Activated naive CD4-positive, alpha-beta T cell treated with anti-CD3 and anti-CD28 coated beads for 36 hours (primary cell): Measurements from ENCODE around the gene TENM4. TPM values are rescaled to one million over a fixed set of nuclear protein-coding genes. Genes with fewer than 3 reads are reported as not detected.

ENCODE experiments used
- CTCF ChIA-PET: fragments of 350-600 bp; sonication (Branson Sonifier 250); formaldehyde crosslinking; loops from one replicate; lab custom pipeline; 2021; ENCODE audit warnings: antibody characterized with exemption; lab: Charles Lee
- DNase-seq: peaks from one replicate; pipeline ENCODE4 v3.0.0-alpha.2; 2020
- H3K27ac Mint-ChIP-seq: one replicate; pipeline ENCODE4 v1.8.0; 2021; ENCODE audit warnings: mild to moderate bottlenecking, mixed read lengths
- H3K27me3 Mint-ChIP-seq: one replicate; pipeline ENCODE4 v1.8.0; 2021; ENCODE audit warnings: low read depth, mixed read lengths
- H3K36me3 Mint-ChIP-seq: one replicate; pipeline ENCODE4 v1.8.0; 2021; ENCODE audit warnings: low read depth, mixed read lengths
- H3K4me1 Mint-ChIP-seq: one replicate; pipeline ENCODE4 v1.8.0; 2021; ENCODE audit warnings: low read depth, mixed read lengths
- H3K4me3 Mint-ChIP-seq: one replicate; pipeline ENCODE4 v1.8.0; 2021; ENCODE audit warnings: mild to moderate bottlenecking, moderate library complexity, mixed read lengths
- H3K9me3 Mint-ChIP-seq: one replicate; pipeline ENCODE4 v1.8.0; 2021; ENCODE audit warnings: mixed read lengths
- intact Hi-C: fragments of 100-400 bp; cut with micrococcal nuclease; formaldehyde crosslinking; loops from one replicate; pipeline ENCODE4 v1.15.1; 2023
- total RNA-seq, 2 experiments: library from RNA; stranded (reverse); gene quantifications; one replicate each; pipeline ENCODE4 v1.2.3, GENCODE V29; 2021

The TENM4 gene
- total RNA-seq, 2 experiments from 2014 or later: not detected

DNA sequence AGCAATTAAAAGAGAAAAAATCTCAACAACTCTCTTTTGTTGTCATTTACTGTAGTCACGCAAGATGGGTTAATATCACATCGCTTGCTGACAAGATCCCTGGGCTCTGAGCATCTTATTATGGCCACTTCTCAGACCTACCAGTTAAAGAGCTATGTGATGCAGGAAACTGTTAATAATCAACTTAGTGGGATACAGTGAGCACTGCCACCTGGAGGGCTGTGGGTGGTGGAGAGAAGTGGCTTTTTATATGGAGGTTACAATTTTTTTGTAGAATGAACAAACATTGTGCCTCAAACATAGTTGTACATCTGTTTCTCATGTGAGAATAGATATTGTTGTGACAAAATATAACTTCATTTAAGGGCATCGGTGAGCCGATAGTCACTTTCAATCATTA is 181.0 kb downstream of the TENM4 start:
- DNase-seq: no peak
- Mint-ChIP-seq H3K27ac (no peak overlapping the region), H3K36me3 (no peaks in the 10 kb centered on the region), H3K9me3 (no peaks in the 10 kb centered on the region), H3K4me1 (no peaks in the 10 kb centered on the region), H3K27me3 (no peaks in the 10 kb centered on the region), H3K4me3 (no peak overlapping the region)
- intact Hi-C loops: no loop called here
- CTCF ChIA-PET: no interaction called here

DNA sequence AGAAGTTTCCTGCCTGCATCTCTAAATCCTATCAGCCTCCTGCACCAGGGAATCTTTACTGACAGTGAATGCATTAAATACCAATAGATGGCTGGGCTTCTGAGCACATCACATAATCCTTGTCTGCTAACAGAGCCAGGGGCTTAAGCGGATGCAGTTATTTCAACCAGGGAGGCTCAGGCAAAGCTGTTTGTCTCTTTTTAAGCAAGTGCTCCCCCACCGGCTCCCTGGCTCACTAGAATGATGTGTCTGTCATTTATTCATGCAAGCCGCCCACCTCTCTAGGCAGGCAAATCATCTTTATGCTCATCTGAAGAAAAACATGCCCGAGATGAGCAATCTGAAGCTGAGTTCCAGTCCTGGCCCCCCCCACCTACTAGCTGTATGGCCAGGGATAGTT is 182.3 kb downstream of the TENM4 start:
- no peak overlapping the region for H3K4me3 Mint-ChIP-seq
- H3K36me3 Mint-ChIP-seq: no peaks in the 10 kb centered on the region
- intact Hi-C loops: no loop called here
- peaks cover 2% of the 10 kb centered on the region for H3K27me3 Mint-ChIP-seq
- CTCF ChIA-PET: no interaction called here
- H3K27ac Mint-ChIP-seq: no peak overlapping the region
- DNase-seq: no peak
- H3K9me3 Mint-ChIP-seq: no peaks in the 10 kb centered on the region
- H3K4me1 Mint-ChIP-seq: no peaks in the 10 kb centered on the region

DNA sequence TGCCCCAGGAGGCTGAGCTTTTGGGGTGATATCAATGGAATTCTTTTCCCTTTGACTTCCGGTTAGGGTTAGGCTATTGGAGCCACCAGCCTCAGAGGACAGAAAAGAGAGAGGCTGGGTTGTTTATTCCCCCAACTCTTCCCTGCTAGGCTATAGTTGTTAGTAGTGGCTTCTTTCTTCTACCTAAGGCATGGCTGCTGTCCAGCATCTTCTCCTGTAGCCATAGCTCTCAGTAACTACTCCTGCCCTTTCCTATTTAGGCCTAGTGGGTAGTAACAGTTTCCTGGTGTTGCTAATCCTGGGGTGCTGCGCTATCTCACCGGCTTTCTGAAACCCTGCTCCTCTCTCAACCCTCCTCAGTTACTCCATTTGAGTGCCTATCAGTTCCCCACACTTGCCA is 184.9 kb downstream of the TENM4 start:
- Mint-ChIP-seq H3K36me3 (no peaks in the 10 kb centered on the region), H3K27me3 (peaks cover 2% of the 10 kb centered on the region), H3K4me3 (no peak overlapping the region), H3K4me1 (no peaks in the 10 kb centered on the region), H3K27ac (no peak overlapping the region), H3K9me3 (peaks cover 3% of the 10 kb centered on the region)
- CTCF ChIA-PET: no interaction called here
- DNase-seq: no peak
- intact Hi-C loops: no loop called here

DNA sequence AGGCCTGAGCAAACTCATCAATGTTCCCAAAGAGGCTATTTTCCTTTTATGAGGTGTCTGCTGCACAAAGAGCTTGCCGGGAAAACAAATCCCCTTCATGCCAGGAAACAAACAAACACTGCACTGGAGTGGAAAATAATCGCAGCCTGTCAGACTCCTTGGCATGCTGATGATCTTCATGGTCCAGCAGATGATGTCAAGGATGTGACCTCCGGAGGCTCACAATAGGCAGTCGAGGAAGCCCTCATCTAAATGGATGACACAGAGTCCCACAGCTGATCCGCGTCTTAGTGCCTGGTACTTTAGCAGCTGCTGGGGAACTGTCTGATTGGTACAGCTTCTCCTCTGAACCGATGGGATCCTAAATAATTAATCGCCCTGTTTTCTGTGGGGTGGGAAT is 187.6 kb downstream of the TENM4 start:
- intact Hi-C loops: no loop called here
- DNase-seq: no peak
- Mint-ChIP-seq H3K9me3 (peaks cover 3% of the 10 kb centered on the region), H3K27ac (no peak overlapping the region), H3K27me3 (peaks cover 2% of the 10 kb centered on the region), H3K4me3 (no peak overlapping the region), H3K36me3 (no peaks in the 10 kb centered on the region), H3K4me1 (no peaks in the 10 kb centered on the region)
- CTCF ChIA-PET: no interaction called here

DNA sequence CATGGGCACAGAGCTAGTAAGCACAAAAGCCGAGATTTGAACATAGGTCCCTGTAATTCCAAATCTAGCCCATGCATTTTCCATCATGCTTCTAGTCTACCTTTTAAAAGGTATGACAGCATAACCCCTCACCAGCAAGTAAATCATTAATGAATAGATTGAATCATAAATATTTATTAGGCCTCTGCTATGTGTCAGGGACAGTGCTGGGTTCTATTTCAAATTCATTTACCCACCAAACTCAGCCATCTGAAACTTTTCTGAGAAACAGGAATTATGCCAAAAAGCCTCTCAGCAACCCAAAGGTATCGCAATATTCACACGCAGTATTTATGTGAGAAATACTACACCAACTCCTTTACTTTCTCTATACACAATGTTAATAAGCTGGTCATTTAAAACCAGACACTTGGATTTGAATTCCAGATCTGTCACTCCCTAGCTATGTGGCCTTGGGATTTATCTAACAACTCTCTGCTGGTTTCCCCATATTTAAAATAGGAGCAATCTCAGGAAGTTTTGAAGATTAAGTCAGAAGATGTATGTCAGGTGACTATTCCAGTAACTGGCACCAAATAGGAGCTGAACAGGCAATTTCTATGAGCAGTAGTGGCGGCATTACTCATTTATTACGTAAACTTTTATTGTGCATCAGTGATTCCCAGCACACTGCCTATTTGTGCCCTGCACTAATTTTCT is 191.4 kb downstream of the TENM4 start:
- intact Hi-C loops: no loop called here
- Mint-ChIP-seq H3K4me1 (no peaks in the 10 kb centered on the region), H3K27me3 (no peaks in the 10 kb centered on the region), H3K9me3 (peaks cover 3% of the 10 kb centered on the region), H3K27ac (no peak overlapping the region), H3K36me3 (no peaks in the 10 kb centered on the region), H3K4me3 (no peak overlapping the region)
- no peak for DNase-seq
- CTCF ChIA-PET: no interaction called here

DNA sequence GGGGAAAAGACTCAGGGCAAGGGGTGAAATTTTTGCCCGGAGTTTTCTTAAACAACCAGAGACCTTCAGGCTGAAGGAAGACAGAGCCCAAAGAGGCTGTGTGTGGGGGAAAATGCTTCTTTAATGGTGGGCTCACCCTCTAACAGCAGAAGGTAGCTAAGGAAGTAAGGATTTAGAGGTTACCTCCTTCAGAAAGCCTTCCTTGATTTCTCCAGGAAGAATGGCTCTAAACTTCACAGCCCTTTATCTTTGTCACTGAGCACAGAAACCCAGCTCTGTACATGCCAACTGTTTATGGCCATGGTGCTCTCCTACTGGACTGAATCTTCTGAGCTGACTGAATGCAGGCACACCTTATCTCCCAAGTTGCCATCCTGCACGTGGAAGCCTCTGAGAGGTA is 196.0 kb downstream of the TENM4 start:
- no peaks in the 10 kb centered on the region for H3K36me3 Mint-ChIP-seq
- no peak overlapping the region for H3K27ac Mint-ChIP-seq
- no peak overlapping the region for H3K4me3 Mint-ChIP-seq
- no peaks in the 10 kb centered on the region for H3K4me1 Mint-ChIP-seq
- peaks cover 3% of the 10 kb centered on the region for H3K27me3 Mint-ChIP-seq
- no peaks in the 10 kb centered on the region for H3K9me3 Mint-ChIP-seq
- CTCF ChIA-PET: interaction anchor here (0.7 kb wide), 1 partner anchor 344 kb away, joined by 3 read pairs; no protein-coding TSS in a partner anchor
- DNase-seq: no peak
- intact Hi-C loops: no loop called here

DNA sequence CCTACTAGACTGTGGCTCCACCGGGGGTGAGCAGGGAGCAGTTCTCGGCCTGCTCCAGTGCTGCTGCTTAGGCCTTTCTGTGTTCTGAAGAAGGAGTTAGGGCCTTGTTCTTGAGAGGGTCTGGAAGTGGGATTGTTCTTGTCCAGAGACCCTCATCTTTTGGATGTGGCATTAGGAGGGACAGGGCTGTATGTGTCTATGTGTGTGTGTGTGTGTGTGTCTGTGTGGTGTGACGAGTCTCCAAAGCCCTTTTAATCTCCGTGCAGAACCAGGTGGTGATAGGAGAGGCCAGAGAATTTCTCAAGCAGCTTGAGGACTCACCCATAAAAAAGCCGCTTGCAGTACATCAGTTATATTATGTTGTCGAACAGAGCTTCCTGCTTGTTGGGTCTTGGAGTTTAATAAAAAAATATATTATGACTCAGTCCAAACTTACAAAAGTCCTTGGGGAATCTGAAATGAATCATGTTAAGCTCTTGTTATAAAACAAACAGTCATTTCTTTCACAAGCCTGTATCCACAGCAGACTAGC is 196.5 kb downstream of the TENM4 start:
- no peaks in the 10 kb centered on the region for H3K9me3 Mint-ChIP-seq
- H3K4me3 Mint-ChIP-seq: no peak overlapping the region
- CTCF ChIA-PET: interaction anchor here (0.7 kb wide), 1 partner anchor 343 kb away, joined by 3 read pairs; no protein-coding TSS in a partner anchor
- intact Hi-C loops: no loop called here
- no peak overlapping the region for H3K27ac Mint-ChIP-seq
- no peaks in the 10 kb centered on the region for H3K4me1 Mint-ChIP-seq
- no peak for DNase-seq
- peaks cover 3% of the 10 kb centered on the region for H3K27me3 Mint-ChIP-seq
- H3K36me3 Mint-ChIP-seq: no peaks in the 10 kb centered on the region

DNA sequence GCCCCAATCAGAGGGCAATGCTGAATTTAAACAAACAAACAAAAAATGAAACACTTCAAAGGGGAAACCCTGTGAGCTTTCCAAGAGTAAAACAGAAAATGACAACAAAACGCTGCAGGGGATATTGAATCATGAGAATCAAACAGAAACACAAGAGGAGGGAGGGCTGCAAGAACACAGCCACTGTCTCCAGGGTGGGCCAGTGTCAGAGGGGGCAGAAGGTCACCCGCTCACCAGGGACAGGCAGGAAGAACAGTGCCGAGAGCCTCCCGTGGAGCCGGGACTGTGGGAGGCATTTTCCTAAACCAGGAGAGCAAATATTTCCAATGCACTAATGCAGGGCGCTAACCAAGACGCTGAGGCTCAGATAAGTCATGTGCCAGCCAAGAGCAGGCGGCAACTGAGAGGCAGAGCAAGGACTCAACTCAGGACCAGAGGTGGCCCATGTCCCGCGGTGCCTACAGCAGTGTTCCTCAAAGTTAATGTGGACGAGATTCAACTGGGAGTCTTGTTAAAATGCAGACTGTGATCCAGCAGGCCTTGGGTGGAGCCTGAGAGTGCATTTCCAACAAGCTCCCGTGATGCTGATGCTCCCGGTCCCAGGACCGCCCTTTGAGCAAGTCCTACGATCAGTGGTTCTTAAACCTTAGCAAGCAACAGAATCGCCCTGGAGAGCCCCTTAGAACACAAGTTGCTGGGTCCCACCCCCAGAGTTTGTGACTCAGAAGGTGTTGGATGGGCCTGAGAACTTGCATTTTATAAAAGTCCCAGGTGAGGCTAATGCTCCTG is 197.2 kb downstream of the TENM4 start:
- Mint-ChIP-seq H3K27ac (no peak overlapping the region), H3K36me3 (no peaks in the 10 kb centered on the region), H3K4me3 (no peak overlapping the region), H3K27me3 (peaks cover 3% of the 10 kb centered on the region), H3K9me3 (no peaks in the 10 kb centered on the region), H3K4me1 (no peaks in the 10 kb centered on the region)
- no peak for DNase-seq
- CTCF ChIA-PET: no interaction called here
- intact Hi-C loops: no loop called here

DNA sequence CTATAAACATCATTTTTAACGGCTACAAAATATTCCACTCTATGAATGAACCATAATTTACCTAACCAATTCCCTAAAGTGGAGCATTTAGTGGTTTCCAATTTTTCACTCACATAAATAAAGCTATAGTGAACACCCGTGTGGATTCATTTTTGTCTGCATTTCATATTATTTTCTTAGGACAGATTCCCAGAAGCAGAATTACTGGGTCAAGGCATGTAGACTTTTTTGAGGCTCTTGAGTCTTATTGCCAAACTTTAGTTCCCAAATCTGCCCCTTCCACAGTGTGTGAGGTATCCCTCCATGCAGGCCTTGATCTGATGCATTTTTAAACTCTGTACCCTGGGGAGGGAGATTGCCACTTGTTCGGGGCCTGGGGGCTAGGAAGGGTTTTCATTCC is 198.2 kb downstream of the TENM4 start:
- CTCF ChIA-PET: no interaction called here
- no peaks in the 10 kb centered on the region for H3K9me3 Mint-ChIP-seq
- H3K27ac Mint-ChIP-seq: no peak overlapping the region
- no peak for DNase-seq
- peaks cover 3% of the 10 kb centered on the region for H3K27me3 Mint-ChIP-seq
- no peaks in the 10 kb centered on the region for H3K4me1 Mint-ChIP-seq
- no peaks in the 10 kb centered on the region for H3K36me3 Mint-ChIP-seq
- intact Hi-C loops: no loop called here
- no peak overlapping the region for H3K4me3 Mint-ChIP-seq

DNA sequence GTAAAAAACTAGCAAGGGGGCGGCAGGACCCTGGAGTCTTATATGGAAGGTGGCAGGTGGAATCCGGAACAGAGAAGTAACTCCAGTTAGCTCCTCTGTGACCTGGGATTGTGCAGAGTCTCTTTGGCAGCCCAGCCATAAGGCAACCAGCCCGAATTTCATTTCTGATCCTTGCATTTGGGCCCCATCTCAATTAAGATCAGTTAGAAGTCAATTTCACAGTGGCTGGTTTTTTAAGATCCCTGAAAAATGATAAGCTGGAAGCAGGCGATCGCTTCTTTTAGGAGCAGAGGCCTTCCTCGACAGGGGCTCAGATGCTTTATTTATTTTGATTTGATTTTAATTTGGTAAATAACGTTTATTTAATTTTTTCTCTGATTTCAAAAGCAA is 199.0 kb downstream of the TENM4 start:
- no peaks in the 10 kb centered on the region for H3K9me3 Mint-ChIP-seq
- H3K27me3 Mint-ChIP-seq: peaks cover 3% of the 10 kb centered on the region
- no peaks in the 10 kb centered on the region for H3K4me1 Mint-ChIP-seq

DNA sequence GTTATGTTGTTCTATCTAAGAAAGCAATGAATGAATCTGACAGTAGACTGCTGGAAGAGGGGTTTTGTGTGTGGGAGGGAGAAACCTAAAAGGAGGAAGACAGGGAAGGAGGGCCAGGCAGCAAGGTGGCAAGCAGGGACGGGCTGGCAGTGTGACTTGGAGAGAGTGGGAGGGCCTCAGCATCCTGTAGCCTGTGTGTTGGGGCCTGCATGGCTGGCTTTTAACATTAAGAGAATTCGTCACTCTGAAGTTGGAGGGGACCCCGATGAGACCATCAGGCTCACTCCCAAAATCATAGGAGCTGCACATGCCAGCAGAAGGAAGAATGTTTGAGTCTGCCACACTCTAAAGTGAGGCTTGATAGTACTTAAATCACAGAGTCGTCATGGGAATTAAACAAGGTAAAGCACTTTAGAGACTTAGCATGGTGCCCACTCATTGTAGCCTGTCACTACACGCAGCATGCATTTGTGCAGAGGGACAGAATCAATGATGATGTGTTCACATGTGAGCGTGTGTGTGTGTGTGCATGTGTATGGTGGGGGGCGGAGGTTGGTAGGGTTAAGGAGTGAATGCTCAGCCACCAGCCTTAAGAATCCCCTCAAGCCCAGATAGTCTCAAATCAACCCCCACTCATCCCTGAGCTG is 199.5 kb downstream of the TENM4 start:
- Mint-ChIP-seq H3K4me3 (no peak overlapping the region), H3K27me3 (peaks cover 3% of the 10 kb centered on the region), H3K27ac (no peak overlapping the region), H3K36me3 (no peaks in the 10 kb centered on the region), H3K9me3 (no peaks in the 10 kb centered on the region), H3K4me1 (no peaks in the 10 kb centered on the region)
- intact Hi-C loops: no loop called here
- no peak for DNase-seq
- CTCF ChIA-PET: no interaction called here

More for the DNA sequence above, 199.0 kb downstream of the TENM4 start:
- Mint-ChIP-seq H3K27ac (no peak overlapping the region), H3K4me3 (no peak overlapping the region), H3K36me3 (no peaks in the 10 kb centered on the region)
- CTCF ChIA-PET: no interaction called here
- DNase-seq: no peak
- intact Hi-C loops: no loop called here

DNA sequence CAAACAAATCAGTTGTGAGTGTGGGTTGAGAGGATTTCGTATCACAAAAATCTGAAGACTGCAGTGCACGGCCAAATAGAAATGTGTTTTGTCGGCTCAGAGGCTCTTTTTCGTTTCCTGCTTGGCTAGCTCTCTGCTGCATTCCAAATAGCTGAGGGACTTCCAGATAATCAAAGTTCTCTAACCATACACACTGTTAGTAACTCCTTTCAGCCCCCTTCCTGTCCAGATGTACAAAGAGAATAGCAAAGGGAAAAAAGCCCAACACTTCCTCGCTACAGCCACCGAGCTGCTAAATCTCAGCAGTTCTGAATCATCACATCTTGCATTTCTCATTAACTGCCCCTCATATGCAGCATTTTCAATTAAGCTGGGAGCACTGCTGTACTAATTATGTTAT is 203.1 kb downstream of the TENM4 start:
- Mint-ChIP-seq H3K36me3 (no peaks in the 10 kb centered on the region), H3K9me3 (no peaks in the 10 kb centered on the region), H3K4me1 (no peaks in the 10 kb centered on the region), H3K4me3 (no peak overlapping the region), H3K27me3 (peaks cover 2% of the 10 kb centered on the region), H3K27ac (no peak overlapping the region)
- no peak for DNase-seq
- intact Hi-C loops: no loop called here
- CTCF ChIA-PET: no interaction called here
